ENCODE results near the gene PTPRN2. TPM values are rescaled to one million over a fixed set of nuclear protein-coding genes. Genes with fewer than 3 reads are reported as not detected.
"Not testable (repeated sequence)": the region's sequence is repeated elsewhere in the genome, so short reads cannot be mapped to it uniquely, and the experiment has no call there.

PTPRN2 gene
- total and polyA plus RNA-seq, 4 donors: 18.1 to 69.9 (median 50.4) TPM

DNA sequence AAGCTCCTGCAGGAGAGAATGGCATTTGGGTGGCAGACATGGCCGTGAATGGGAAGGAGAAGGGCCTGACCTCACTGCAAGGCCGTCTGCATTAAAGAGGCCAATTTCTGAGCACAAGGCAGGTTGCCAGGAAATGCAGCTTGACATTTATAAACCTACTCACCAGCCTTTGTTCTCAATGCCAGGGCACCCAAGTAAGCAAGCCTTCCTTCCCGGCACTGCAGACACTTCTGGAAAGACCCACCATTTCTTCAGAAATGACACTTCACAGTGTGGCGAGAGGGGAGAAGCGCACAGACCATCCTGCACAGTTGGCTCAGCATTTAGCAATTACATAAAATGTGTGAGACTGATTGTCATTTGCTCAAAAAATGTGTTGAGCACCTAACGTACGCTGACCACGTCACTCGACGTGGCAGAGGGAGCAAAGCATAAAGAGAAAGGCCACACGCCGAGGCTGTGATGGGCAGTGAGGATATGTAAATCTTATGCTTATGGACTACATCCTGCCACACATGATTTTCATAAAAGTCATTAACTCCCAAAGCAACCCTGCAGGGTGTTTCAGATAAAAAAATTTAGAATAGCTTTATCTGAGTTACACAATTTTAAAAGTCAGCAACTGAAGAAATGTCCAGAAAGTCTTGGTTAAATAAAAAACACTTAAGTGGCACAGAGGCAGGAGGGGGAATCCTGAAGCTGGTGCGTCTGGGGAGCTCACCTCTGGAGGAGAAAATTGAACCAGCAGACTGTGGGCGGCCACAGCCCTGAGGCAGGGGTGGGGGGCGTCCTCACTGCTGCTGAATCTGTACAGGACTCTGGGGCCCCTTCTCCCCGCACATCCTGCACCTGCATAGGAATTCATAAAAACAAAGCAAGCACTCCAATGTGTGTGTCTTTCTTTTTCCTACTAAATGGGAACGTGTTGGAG lies 543.8 kb downstream of the PTPRN2 start:
- Histone ChIP-seq H3K36me3 (ENCODE audit: control insufficient read depth, insufficient read depth, low read length) (no peaks in the 10 kb centered on the region), H3K4me3 (ENCODE audit: low read depth, low read length) (no peak overlapping the region), H3K9me3 (ENCODE audit: control insufficient read depth, insufficient read depth, low read length) (peaks cover 3% of the 10 kb centered on the region), H3K27me3 (ENCODE audit: control insufficient read depth, insufficient read depth, low read length) (no peaks in the 10 kb centered on the region), H3K4me1 (ENCODE audit: control insufficient read depth, insufficient read depth, low read length) (peaks cover 28% of the 10 kb centered on the region), H3K27ac (ENCODE audit: low read depth, low read length) (no peak overlapping the region)
- WGBS (ENCODE audit: insufficient coverage): 45% methylated on average over 6 of the region's 17 CpGs
- DNase-seq (ENCODE audit: low read depth in 4 of 6, low spot score in 6 of 6): peak in 2 of 6 donors; percentile 55 to 73

DNA sequence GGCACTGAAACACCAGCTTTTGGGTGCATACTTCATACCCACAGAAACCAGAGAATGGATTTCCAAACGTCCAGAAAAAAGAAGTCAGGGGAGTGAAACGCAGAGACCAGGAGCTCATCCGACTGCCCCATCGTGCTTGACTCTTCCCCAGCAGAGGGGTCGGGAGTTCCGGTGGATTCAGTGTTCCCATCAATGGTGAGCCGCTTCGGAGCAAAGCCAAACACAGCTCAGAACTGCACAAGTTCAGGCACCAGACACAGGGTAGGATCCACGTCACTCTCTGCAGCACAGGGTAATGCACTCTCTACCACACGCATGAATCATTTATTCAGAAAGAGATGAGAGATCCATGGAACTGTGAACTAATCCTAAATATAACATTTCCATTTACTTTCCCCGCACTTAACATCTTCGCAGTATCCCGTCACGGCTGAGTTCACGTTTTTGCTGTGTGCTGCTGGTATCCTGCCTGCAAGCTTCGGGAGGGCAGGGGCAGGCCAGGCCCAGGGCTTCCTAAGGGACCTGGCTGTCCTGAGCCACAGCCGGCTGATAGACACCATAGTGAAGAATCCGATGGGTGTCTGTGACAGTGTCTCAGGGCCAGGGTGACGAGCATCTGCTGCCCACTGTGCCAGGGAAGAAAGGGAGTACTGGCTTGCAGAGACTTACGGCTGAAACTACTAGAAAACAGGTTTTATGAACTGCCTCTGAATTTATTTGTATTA lies 545.3 kb downstream of the PTPRN2 start:
- Histone ChIP-seq H3K4me1 (ENCODE audit: control insufficient read depth, insufficient read depth, low read length) (peaks cover 23% of the 10 kb centered on the region), H3K36me3 (ENCODE audit: control insufficient read depth, insufficient read depth, low read length) (no peaks in the 10 kb centered on the region), H3K4me3 (ENCODE audit: low read depth, low read length) (no peak overlapping the region), H3K27me3 (ENCODE audit: control insufficient read depth, insufficient read depth, low read length) (no peaks in the 10 kb centered on the region), H3K27ac (ENCODE audit: low read depth, low read length) (no peak overlapping the region), H3K9me3 (ENCODE audit: control insufficient read depth, insufficient read depth, low read length) (peaks cover 3% of the 10 kb centered on the region)
- 88% methylated on average over 17 of the region's 20 CpGs for WGBS (ENCODE audit: insufficient coverage)
- DNase-seq (ENCODE audit: low read depth in 4 of 6, low spot score in 6 of 6): no peak

DNA sequence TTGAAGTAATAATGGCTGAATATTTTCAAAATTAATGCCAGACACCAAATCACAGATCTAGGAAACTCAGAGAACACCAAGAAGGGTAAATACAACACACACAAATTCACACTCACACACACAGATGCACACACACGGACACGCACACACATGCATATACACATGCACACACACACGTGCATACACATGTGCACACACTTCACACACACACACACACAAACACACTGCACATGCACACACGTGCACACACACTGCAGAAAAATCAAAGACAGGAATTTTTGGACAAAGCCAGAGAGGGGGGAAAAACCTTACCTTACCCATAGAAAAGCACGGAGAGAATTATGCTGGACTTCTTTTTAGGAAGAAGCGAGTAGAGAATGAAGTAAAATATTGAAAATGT lies 547.4 kb downstream of the PTPRN2 start:
- Histone ChIP-seq H3K4me1 (ENCODE audit: control insufficient read depth, insufficient read depth, low read length) (peaks cover 12% of the 10 kb centered on the region), H3K4me3 (ENCODE audit: low read depth, low read length) (no peak overlapping the region), H3K27ac (ENCODE audit: low read depth, low read length) (no peak overlapping the region), H3K27me3 (ENCODE audit: control insufficient read depth, insufficient read depth, low read length) (no peaks in the 10 kb centered on the region), H3K36me3 (ENCODE audit: control insufficient read depth, insufficient read depth, low read length) (no peaks in the 10 kb centered on the region), H3K9me3 (ENCODE audit: control insufficient read depth, insufficient read depth, low read length) (peaks cover 3% of the 10 kb centered on the region)
- WGBS (ENCODE audit: insufficient coverage): 97% methylated on average over 3 of the region's 6 CpGs
- no peak for DNase-seq (ENCODE audit: low read depth in 4 of 6, low spot score in 6 of 6)

GRCh38 chr7:158039270-158039669 lies 548.4 kb downstream of the PTPRN2 start:
- H3K27ac ChIP-seq (ENCODE audit: low read depth, low read length): no peak overlapping the region
- H3K4me1 ChIP-seq (ENCODE audit: control insufficient read depth, insufficient read depth, low read length): peaks cover 8% of the 10 kb centered on the region
- H3K9me3 ChIP-seq (ENCODE audit: control insufficient read depth, insufficient read depth, low read length): peaks cover 3% of the 10 kb centered on the region

GRCh38 chr7:158037211-158037610 lies 550.4 kb downstream of the PTPRN2 start:
- Histone ChIP-seq H3K9me3 (ENCODE audit: control insufficient read depth, insufficient read depth, low read length) (peaks cover 3% of the 10 kb centered on the region), H3K4me3 (ENCODE audit: low read depth, low read length) (no peak overlapping the region), H3K27ac (ENCODE audit: low read depth, low read length) (no peak overlapping the region), H3K4me1 (ENCODE audit: control insufficient read depth, insufficient read depth, low read length) (peaks cover 14% of the 10 kb centered on the region), H3K36me3 (ENCODE audit: control insufficient read depth, insufficient read depth, low read length) (no peaks in the 10 kb centered on the region), H3K27me3 (ENCODE audit: control insufficient read depth, insufficient read depth, low read length) (no peaks in the 10 kb centered on the region)
- no peak for DNase-seq (ENCODE audit: low read depth in 4 of 6, low spot score in 6 of 6)
- WGBS (ENCODE audit: insufficient coverage): 100% methylated on average over 2 of the region's 7 CpGs

More at GRCh38 chr7:158039270-158039669, 548.4 kb downstream of the PTPRN2 start:
- Histone ChIP-seq H3K27me3 (ENCODE audit: control insufficient read depth, insufficient read depth, low read length) (no peaks in the 10 kb centered on the region), H3K36me3 (ENCODE audit: control insufficient read depth, insufficient read depth, low read length) (no peaks in the 10 kb centered on the region), H3K4me3 (ENCODE audit: low read depth, low read length) (no peak overlapping the region)
- no peak for DNase-seq (ENCODE audit: low read depth in 4 of 6, low spot score in 6 of 6)

DNA sequence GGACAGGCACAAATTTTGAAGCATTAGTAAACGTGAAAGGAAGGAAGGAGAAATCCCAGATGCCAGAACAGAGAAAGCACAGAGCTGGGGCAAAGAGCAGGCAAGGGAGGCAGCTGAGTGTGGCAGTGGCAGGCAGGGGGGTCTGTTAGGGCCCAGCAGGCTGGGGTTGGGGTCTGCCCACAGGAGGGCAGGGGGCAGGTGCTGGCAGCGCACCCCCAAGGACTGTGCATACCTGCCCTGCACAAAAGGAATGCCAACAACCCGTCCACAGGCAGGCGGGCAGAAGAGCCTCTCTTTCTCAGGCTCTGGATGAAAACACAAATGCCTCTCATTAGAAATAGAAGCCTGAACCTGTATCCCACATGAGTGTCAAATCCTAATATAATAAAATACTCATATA lies 552.3 kb downstream of the PTPRN2 start:
- H3K4me3 ChIP-seq (ENCODE audit: low read depth, low read length): no peak overlapping the region
- H3K27me3 ChIP-seq (ENCODE audit: control insufficient read depth, insufficient read depth, low read length): no peaks in the 10 kb centered on the region
- 75% methylated on average over 4 of the region's 4 CpGs for WGBS (ENCODE audit: insufficient coverage)
- no peak for DNase-seq (ENCODE audit: low read depth in 4 of 6, low spot score in 6 of 6)
- no peaks in the 10 kb centered on the region for H3K36me3 ChIP-seq (ENCODE audit: control insufficient read depth, insufficient read depth, low read length)
- H3K9me3 ChIP-seq (ENCODE audit: control insufficient read depth, insufficient read depth, low read length): peaks cover 3% of the 10 kb centered on the region
- H3K4me1 ChIP-seq (ENCODE audit: control insufficient read depth, insufficient read depth, low read length): peaks cover 25% of the 10 kb centered on the region
- H3K27ac ChIP-seq (ENCODE audit: low read depth, low read length): no peak overlapping the region

DNA sequence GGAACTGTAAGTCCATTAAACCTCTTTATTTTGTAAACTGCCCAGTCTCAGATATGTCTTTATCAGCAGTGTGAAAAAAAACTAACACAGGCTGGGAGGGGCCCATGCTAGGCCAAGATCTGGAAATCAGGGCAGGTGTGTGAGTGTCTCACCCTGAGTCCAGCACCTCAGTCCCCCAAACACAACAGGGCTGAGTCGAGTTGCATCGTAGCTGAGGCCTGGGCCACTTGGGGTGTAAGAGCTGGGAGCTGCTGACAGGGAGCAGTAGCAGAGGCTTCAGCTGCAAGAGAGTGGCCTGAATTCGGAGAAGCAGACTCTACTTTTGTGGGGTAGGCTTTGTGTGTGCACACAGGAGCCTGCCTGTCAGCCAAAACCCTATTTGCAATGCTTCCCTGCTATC lies 553.1 kb downstream of the PTPRN2 start:
- DNase-seq (ENCODE audit: low read depth in 4 of 6, low spot score in 6 of 6): no peak
- peaks cover 33% of the 10 kb centered on the region for H3K4me1 ChIP-seq (ENCODE audit: control insufficient read depth, insufficient read depth, low read length)
- no peak overlapping the region for H3K27ac ChIP-seq (ENCODE audit: low read depth, low read length)
- H3K27me3 ChIP-seq (ENCODE audit: control insufficient read depth, insufficient read depth, low read length): no peaks in the 10 kb centered on the region
- H3K9me3 ChIP-seq (ENCODE audit: control insufficient read depth, insufficient read depth, low read length): peaks cover 3% of the 10 kb centered on the region
- 96% methylated on average over 3 of the region's 3 CpGs for WGBS (ENCODE audit: insufficient coverage)
- H3K4me3 ChIP-seq (ENCODE audit: low read depth, low read length): no peak overlapping the region
- no peaks in the 10 kb centered on the region for H3K36me3 ChIP-seq (ENCODE audit: control insufficient read depth, insufficient read depth, low read length)

GRCh38 chr7:158033925-158034324 lies 553.7 kb downstream of the PTPRN2 start:
- not testable (repeated sequence) for H3K27ac ChIP-seq (ENCODE audit: low read depth, low read length); H3K4me3 ChIP-seq (ENCODE audit: low read depth, low read length); H3K27me3 ChIP-seq (ENCODE audit: control insufficient read depth, insufficient read depth, low read length); H3K9me3 ChIP-seq (ENCODE audit: control insufficient read depth, insufficient read depth, low read length); DNase-seq (ENCODE audit: low read depth in 4 of 6, low spot score in 6 of 6); H3K36me3 ChIP-seq (ENCODE audit: control insufficient read depth, insufficient read depth, low read length)
- peaks cover 35% of the 10 kb centered on the region for H3K4me1 ChIP-seq (ENCODE audit: control insufficient read depth, insufficient read depth, low read length)
- WGBS (ENCODE audit: insufficient coverage): 99% methylated on average over 6 of the region's 6 CpGs

DNA sequence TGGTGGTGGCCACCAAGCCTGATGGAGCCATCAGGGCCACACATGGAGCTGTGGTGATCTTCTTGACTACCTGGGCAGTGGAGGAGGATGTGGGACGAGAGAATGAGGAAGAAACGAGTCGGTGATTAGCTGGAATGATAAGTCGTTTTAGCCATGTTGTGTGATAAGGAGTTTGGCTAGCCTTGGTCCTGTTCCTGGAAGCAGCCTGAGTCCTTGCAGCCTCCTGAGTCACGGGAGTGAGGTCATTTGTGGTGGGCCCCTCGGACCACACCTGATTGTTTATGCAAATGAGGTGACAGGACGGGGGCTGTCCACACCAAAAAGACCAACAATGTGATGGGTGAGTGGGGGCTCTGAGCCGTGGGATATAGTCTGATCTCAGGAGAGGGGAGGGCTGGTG lies 554.4 kb downstream of the PTPRN2 start:
- Histone ChIP-seq H3K9me3 (ENCODE audit: control insufficient read depth, insufficient read depth, low read length) (no peaks in the 10 kb centered on the region), H3K27me3 (ENCODE audit: control insufficient read depth, insufficient read depth, low read length) (no peaks in the 10 kb centered on the region), H3K4me3 (ENCODE audit: low read depth, low read length) (no peak overlapping the region), H3K27ac (ENCODE audit: low read depth, low read length) (no peak overlapping the region), H3K36me3 (ENCODE audit: control insufficient read depth, insufficient read depth, low read length) (no peaks in the 10 kb centered on the region), H3K4me1 (ENCODE audit: control insufficient read depth, insufficient read depth, low read length) (peaks cover 40% of the 10 kb centered on the region)
- DNase-seq (ENCODE audit: low read depth in 4 of 6, low spot score in 6 of 6): no peak
- WGBS (ENCODE audit: insufficient coverage): 96% methylated on average over 7 of the region's 8 CpGs
